Panc1 (cell line): ENCODE measurements around the gene MYL3.

Experiments
- CTCF ChIP-seq: fragments of 450-650 bp; IDR thresholded peaks from 2 replicates; pipeline ENCODE4 v1.5.1; 2017; ENCODE audit warnings: mild to moderate bottlenecking
- POLR2AphosphoS5 ChIP-seq: IDR thresholded peaks from 2 replicates; pipeline ENCODE4 v1.6.1; 2012; ENCODE audit warnings: mild to moderate bottlenecking, low read depth, low read length, moderate library complexity
- REST ChIP-seq, 2 experiments: IDR thresholded peaks; 2 replicates each; pipeline ENCODE4 v1.6.1; 2011 to 2012; ENCODE audit warnings: low read depth in 2 of 2, control low read depth in 1 of 2, low read length in 1 of 2, mild to moderate bottlenecking in 1 of 2, moderate library complexity in 1 of 2; ENCODE audit not compliant: insufficient read depth in 1 of 2
- SIN3A ChIP-seq: IDR thresholded peaks from 2 replicates; pipeline ENCODE4 v1.6.1; 2012; ENCODE audit warnings: low read depth, mild to moderate bottlenecking, low read length, moderate library complexity, borderline replicate concordance; ENCODE audit not compliant: insufficient read depth
- TCF7L2 ChIP-seq: IDR thresholded peaks from 2 replicates; pipeline ENCODE4 v1.6.1; 2011; ENCODE audit warnings: mild to moderate bottlenecking, low read depth, low read length, inconsistent platforms

DNA sequence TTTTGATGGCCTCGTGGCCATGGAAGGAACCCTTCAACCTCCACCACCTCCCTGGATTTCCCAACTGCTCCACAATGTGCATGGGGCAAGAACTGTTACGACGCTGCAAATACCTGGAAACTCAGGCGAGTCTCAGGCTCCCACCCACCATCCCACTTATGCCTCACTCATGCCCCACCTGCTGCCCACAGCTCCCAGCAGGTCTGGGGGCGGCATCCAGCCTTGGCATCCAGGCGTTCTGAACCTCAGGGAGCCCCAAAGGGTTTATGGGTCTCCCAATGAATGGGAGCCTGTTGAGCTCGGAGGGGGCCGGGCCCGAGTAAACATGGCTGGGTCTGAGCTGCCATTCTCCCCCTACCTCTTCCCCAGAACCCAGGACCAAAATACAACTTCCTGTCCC, 12.3 kb upstream of the MYL3 start:
- TF ChIP-seq POLR2AphosphoS5: no peak
- TF ChIP-seq CTCF: no peak
- TF ChIP-seq TCF7L2: no peak
- no peak for TF ChIP-seq REST (IDR thresholded peaks at IDR 0.05; ENCODE audit: insufficient read depth in 1 of 2, low read depth in 2 of 2, low read length in 1 of 2)
- no peak for TF ChIP-seq SIN3A
